Hepatocyte (in vitro differentiated cells): ENCODE results near the gene DAB2IP.

ENCODE experiments used
- CTCF ChIP-seq: fragments of 200-600 bp; sonication (generic); IDR thresholded peaks from 2 replicates; pipeline ENCODE4 v1.5.1; 2016; ENCODE audit warnings: antibody characterized with exemption, mild to moderate bottlenecking; ENCODE audit not compliant: poor library complexity
- EZH2 ChIP-seq: fragments of 200-600 bp; sonication (generic); IDR thresholded peaks from 2 replicates; pipeline ENCODE4 v1.6.1; 2016; ENCODE audit warnings: antibody characterized with exemption, mild to moderate bottlenecking, borderline replicate concordance

GRCh38 chr9:121676926-121677325, 25.5 kb downstream of the DAB2IP start:
- TF ChIP-seq CTCF (no peak), EZH2 (no peak)
